Measurements from ENCODE around the gene SYT11.

GRCh38 chr1:155840386-155840785, 19.0 kb upstream of the SYT11 start:
- TF ChIP-seq, protein P1, sequence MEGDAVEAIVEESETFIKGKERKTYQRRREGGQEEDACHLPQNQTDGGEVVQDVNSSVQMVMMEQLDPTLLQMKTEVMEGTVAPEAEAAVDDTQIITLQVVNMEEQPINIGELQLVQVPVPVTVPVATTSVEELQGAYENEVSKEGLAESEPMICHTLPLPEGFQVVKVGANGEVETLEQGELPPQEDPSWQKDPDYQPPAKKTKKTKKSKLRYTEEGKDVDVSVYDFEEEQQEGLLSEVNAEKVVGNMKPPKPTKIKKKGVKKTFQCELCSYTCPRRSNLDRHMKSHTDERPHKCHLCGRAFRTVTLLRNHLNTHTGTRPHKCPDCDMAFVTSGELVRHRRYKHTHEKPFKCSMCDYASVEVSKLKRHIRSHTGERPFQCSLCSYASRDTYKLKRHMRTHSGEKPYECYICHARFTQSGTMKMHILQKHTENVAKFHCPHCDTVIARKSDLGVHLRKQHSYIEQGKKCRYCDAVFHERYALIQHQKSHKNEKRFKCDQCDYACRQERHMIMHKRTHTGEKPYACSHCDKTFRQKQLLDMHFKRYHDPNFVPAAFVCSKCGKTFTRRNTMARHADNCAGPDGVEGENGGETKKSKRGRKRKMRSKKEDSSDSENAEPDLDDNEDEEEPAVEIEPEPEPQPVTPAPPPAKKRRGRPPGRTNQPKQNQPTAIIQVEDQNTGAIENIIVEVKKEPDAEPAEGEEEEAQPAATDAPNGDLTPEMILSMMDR (IDR thresholded peaks at IDR 0.05 in 8 of 11, conservative IDR thresholded peaks at IDR 0.05 in 3 of 11), result no peak
- TF ChIP-seq POLR2A (IDR thresholded peaks at IDR 0.05) (no peak), POLR2AphosphoS5 (IDR thresholded peaks at IDR 0.05) (no peak)

Data from spleen (tissue), 7 donors.